Embryonic facial prominence (tissue), 1 donor: ENCODE measurements around the gene HECTD2.
"Not testable (repeated sequence)": the region's sequence is repeated elsewhere in the genome, so short reads cannot be mapped to it uniquely, and the experiment has no call there.

Experiments
- DNase-seq: peaks from one replicate; pipeline ENCODE4 v3.0.0-alpha.2; 2016; ENCODE audit errors: extremely low spot score

The HECTD2 gene, protein sequence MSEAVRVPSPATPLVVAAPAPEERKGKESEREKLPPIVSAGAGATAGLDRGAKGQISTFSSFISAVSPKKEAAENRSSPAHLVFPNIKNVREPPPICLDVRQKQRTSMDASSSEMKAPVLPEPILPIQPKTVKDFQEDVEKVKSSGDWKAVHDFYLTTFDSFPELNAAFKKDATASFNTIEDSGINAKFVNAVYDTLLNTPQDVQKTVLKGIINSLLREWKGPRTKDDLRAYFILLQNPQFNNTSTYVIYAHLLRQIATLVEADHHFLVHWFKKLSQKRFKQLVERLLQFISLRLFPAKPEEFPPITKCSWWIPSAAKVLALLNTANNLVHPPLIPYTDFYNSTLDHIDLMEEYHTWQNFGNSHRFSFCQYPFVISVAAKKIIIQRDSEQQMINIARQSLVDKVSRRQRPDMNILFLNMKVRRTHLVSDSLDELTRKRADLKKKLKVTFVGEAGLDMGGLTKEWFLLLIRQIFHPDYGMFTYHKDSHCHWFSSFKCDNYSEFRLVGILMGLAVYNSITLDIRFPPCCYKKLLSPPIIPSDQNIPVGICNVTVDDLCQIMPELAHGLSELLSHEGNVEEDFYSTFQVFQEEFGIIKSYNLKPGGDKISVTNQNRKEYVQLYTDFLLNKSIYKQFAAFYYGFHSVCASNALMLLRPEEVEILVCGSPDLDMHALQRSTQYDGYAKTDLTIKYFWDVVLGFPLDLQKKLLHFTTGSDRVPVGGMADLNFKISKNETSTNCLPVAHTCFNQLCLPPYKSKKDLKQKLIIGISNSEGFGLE

DNA sequence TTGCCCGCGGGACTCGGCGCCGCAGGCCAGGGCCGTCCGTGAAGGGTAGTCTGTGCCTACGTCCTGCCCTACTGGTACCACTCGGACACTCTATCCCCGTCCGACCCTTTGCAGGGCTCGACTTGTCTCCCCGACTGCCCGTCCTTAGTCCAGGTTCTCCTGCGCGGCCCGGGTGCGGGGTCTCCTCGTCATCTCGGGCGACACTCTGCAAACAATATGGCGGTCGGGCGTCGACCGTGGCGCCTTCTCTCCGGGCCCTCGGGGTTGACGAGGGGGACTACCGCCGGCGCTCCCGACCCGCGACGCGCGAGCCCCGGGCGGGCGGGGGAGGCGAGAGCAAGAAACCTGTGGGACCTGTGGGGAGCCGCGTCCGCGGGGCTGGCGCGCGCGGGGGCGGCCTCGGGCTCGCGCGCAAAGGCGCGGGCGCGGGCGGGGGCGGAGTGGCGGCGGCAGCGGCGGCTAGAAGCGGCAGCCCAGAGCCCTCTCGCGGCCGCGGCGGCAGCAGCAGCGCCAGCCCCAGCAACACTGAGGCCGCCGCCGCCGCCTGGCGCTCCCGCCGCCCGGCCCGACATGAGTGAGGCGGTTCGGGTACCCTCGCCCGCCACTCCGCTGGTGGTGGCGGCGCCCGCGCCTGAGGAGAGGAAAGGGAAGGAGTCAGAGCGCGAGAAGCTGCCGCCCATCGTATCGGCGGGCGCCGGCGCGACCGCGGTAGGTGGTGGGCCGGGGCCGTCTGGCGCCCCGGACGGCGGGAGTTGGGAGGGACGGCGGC is at the start of gene HECTD2:
Gene HECTD2 (plus strand): TSS at position 476 of the 769 bp plus-strand sequence. CDS start 95 bp downstream, at position 571.
- DNase-seq = peak; percentile 62

DNA sequence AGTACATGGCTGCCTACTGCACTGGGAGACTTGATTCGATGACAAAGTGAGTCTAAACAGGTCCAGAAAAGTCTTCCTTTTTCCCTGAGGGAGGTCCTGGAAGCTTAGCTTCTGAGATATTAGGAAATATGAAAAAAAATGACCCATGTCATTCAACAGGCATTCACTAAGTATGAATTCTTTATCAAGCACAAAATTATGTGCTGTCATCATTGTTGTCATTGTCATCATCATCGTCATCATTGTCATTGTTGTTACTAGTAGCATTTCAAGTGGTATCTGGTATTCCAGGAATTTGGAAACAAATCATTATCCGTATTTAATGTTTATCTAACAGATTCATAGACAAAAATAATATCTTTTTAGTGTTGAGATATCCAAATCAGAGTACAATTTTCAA is 49.7 kb upstream of the HECTD2 start:
- DNase-seq = no peak

DNA sequence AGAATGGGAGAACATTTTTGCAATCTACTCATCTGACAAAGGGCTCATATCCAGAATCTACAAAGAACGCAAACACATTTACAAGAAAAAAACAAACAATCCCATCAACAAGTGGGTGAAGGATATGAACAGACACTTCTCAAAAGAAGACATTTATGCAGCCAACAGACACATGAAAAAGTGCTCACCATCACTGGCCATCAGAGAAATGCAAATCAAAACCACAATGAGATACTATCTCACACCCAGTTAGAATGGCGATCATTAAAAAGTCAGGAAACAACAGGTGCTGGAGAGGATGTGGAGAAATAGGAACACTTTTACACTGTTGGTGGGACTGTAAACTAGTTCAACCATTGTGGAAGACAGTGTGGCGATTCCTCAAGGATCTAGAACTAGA is 44.6 kb upstream of the HECTD2 start:
- not testable (repeated sequence) for DNase-seq

DNA sequence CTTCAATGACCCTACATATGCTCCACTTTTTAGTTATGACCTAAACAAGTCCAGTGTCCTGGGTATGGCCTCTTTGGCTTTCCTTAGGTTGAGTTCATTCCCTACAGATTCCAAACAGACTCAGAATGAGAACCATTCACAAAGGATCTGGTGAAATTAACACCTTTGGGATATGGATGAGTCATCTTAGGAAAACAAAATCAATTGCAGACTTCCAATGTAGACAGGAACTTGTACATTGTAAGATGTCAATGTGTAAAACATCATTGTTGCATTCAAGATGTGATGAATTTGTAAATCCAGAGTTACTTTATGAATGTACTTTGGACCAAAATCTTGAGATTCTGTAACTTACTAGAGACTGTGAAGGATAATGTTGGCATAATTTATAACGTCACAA is 43.4 kb upstream of the HECTD2 start:
- no peak for DNase-seq

DNA sequence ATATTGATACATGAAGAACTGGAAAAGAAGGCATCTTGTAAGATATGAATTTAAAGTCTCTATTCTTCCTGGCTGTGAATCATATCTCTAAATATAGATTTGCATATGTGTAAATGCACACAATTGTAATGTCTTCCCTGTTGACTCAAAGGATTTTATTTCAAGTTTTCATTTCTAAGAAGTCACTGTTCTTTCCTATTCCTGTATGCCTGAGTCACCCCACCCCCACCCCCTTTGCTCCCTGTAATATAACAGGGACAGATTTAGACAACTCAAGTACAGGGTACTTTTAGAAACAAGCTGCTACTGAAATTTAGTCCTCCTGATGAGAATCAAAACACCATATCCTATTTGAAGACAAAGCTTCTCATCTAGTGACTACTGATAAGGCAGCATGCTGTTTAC is 43.0 kb upstream of the HECTD2 start:
- no peak for DNase-seq

DNA sequence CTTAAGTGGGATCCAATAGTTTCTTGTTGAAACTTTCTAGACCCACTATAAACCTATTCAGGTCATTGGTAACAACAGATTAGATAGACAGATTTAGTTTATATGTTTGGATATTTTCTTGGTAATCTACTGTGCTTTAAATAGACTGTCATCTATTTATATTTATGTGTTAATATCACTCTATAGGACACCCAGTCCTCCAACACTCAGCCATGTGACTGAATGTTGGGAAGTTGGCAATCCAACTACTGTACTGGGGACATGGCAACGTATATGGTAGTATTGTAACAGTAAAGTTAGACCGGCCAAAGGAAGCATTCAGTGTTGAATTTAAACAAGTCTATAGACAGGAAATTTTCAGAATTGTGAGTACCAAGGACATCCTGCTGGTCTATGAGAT is 42.6 kb upstream of the HECTD2 start:
- DNase-seq = no peak

DNA sequence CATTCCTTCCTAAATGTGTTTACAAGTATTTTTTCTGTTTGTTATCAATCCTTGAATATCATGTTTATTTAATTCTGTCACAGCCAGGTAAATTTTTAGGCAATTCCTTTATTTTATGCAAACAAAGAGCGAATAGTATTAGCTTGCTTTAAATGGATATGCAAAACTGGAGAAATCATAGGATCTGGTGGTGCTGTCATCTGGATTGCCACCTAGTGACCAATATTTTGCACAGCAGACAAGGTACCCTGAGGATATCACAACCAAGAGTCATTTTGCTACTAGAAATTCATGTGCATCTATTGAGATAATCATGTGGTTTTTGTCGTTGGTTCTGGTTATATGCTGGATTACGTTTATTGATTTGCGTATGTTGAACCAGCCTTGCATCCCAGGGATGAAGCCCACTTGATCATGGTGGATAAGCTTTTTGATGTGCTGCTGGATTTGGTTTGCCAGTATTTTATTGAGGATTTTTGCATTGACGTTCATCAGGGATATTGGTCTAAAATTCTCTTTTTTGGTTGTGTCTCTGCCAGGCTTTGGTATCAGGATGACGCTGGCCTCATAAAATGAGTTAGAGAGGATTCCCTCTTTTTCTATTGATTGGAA is 40.1 kb upstream of the HECTD2 start:
- not testable (repeated sequence) for DNase-seq

DNA sequence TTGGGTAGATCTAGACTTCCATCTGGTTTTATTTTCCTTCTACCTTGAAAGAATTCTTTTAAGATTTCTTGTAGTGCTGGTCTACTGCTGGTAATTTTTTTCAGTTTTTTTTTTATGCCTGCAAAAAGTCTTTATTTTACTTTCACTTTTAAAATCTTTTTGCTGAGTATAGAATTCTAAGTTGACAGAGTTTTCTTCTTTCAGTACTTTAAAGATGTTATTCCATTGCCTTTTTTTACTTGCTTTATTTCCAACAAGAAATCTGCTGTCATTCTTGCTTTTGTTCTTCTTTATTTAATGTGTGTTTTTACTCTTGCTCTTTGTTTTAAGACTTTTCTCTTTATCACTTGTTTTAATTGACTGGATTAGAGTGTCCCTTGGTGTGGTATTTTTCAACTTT is 36.1 kb upstream of the HECTD2 start:
- no peak for DNase-seq

DNA sequence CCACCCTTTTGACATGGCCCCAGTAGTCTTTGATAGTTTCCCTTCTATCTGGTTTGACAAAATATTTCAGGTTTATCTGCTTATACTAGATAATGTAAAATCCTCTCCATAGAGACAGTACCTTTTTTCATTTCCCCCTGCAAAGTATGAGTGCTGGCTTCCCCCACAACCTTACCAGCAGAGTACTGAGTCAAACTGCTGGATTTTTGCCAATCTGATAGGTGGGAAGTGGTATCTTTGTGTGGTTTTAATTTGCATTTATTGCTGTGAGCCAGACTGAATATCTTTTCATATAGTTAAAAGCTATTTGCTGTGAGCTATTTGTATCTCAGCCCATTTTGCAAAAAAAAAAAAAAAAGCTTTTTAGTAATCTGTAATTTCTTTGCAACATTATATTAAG is 32.1 kb upstream of the HECTD2 start:
- no peak for DNase-seq

DNA sequence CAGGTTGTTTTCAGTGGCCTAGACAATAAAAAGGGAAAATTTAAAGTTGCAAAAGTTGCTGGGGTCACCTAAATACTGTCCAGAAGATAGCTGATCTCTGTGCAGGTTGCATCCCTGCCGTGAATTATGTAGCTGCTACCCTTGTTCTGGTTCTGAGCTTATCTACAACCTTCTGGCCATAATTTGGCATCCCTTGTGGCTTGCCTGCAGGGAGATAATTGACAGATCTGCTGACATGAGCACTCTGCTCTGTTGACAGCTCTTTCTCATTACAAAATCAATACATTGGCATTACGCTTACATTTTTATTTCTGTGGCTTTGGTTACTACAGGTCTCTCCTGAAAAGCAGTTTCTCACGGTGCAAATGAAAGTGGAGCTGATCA is 29.3 kb upstream of the HECTD2 start:
- no peak for DNase-seq

DNA sequence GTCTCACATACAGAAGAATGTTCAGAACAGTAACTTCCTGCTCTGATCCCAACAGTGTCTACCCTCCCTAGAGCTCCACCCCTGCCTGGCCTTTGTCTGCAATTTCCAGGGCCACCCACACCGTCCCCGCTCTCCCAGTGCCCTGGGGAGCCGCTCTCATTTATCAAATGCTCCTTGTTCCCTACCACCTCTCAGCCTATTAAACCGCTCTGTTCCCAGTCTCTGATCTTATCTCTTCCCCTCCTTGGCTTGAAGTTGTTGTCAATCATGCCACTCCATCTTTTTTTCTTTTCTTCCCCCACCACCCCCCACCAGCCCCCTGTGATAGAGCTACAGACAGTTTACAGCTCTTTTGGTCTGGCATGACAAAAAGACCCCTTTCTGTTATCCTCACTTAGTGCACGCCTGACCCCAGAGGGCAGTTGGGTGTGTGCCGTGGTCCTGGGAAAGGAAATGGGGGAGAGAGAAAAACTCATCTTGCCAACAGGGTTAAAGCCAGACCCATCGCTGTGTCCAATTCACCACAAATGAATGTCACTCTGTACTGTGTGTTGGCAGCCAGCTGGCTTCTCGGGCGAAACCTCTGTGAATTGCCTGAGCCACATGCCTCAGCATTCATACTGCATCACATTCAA is 28.8 kb upstream of the HECTD2 start:
- no peak for DNase-seq

DNA sequence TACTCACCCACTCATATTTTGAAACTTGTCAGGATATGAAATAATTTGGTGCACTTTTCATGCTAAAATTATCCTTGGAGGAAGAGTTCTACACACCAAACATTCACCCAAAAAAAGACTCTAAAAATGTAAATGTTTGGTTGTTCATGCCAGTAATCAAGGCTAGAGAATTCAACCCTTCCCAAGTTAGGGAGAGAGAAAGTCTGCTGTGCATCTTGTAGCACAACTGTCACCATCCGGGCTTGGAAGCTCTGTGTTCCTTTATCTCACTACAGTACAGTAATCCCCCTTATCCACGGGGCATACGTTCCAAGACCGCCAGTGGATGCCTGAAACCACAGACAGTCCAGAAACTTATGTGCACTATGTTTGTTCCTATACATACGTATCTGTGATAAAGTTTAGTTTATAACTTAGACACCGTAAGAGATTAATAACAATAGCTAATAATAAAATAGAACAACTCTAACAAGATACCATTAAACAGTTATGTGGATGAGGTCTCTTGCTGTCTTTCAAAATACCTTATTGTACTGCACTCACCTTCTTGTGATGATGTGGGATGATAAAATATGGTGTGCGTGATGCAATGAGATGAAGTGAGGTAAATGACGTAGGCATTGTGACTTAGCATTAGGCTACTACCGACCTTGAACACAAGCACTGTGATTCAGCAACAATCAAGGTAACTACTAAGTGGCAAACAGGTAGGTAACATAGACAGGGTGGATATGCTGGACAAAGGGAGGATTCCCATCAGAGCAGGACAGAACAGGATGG is 24.6 kb upstream of the HECTD2 start:
- no peak for DNase-seq

DNA sequence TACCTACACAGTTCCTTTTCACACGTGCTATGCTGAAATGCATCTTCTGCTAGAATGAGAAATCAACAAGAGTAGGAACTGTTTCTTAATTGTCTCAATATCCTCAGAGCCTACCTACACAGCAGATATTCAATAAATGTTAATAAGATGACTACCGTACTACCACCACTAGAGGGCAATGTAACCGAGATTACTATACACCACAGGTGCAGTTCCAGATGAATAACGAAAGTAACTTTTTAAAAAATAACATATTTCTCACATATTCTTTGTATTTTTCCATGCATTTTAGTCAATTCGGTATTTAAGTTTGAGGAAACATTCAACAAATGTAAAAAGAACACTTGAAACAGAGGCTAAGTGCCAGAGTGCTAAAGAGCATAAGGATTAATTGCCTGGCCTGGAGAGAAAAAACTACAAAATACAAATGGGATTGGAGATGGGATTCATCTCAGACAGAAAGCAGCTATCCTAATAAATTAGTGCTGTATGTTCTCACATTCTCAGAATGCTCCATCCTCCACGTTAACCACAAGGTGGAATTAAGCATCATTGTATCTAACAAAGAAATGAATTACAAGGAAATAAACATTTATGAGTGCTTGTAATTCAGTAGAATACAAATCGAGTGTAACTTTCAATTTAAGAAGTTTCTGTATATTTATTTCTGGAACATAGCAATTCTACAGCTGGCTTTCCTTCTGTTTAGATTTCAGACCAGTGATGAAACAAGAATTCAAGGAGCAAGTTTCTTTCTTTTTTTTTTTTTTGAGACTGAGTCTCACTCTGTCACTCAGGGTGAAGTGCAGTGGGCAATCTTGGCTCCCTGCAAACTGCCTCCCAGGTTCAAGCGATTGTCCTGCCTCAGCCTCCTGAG is 20.3 kb upstream of the HECTD2 start:
- peak; percentile 48 for DNase-seq

DNA sequence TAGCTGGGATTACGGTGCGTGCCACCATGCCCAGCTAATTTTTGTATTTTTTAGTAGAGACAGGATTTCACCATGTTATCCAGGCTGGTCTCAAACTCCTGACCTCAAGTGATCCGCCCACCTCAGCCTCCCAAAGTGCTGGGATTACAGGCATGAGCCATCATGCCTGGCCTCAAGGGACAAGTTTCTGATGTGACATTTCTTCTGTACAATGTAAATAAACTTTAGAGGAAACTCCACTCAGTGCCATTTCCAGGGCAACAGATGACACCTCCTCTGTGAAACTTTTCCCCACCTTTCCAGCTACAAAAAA is 19.7 kb upstream of the HECTD2 start:
- DNase-seq = not testable (repeated sequence)

DNA sequence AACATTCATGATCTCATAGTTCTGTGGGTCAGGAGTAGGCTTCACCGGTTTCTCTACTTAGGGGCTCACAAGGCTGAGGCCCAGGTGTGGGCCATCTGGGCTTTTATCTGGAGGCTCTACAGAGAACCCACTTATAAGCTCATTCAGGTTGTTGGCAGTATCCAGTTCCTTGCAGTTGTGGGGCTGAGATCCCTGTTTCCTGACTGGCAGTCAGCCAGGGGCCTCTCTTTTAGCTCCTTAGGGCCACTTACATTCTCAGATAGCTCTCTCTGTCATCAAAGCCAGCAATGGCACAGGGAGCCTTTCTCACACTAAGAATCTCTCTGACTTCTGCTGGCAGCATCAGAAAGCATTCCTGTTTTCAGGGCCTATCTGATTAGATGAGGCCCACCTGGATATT is 18.2 kb upstream of the HECTD2 start:
- DNase-seq = no peak

DNA sequence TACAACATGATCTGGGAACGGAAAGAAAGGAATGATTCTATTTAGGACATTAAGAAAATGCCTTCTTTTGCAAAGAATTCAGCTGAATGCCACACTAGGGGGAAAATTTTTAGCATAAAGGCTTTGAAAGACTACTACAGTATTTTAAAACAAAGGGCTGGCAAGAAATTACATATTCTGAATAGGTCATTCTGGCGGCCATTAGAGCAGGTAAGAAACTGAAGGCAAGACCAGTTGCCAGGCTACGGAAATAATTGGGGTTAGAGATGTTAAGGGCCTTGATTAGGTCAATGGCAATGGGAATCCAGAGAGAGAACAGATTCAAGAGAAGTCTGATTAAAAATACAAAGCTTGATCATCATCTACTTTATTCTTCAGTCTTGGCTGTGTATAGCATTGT is 3.8 kb upstream of the HECTD2 start:
- no peak for DNase-seq

DNA sequence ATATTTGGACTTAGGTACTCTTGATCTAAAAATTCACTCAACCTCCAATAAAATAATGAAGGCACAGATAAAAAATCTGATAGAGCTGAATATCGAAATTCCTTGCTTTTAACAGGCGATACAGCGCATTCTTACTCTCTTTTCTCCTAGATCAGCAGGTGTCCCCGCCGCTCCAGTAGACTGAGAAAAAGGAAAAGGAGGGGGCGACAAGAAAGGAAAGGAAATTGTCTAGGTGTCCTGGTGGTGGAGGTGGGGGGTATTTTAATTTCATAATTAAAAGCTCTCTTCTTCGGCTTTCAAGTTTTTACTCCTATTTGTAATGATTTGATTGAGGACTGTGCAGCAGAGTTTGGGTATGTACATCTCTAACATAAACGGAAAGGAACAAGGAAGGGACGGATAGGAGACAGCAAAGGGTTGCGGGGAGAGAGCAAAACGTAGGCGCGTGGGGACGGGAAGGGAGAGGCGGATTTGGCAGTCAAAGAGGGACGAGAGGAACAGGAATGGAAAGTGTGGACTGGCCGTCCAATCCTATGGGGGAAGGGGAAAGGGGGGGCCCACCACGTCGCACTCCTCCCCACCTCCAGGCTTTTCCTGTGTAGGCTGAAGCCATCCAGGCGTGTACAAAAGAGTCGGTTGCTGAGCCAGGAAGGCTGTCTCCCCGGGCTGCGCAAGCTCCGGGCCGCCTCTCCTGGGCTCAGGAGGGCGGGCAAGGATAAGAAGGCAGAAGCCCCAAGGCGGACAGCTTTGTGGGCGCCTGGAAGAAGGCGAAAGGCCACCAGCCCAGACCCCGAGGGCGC is 875 bp upstream of the HECTD2 start:
- DNase-seq = peak; percentile 83

DNA sequence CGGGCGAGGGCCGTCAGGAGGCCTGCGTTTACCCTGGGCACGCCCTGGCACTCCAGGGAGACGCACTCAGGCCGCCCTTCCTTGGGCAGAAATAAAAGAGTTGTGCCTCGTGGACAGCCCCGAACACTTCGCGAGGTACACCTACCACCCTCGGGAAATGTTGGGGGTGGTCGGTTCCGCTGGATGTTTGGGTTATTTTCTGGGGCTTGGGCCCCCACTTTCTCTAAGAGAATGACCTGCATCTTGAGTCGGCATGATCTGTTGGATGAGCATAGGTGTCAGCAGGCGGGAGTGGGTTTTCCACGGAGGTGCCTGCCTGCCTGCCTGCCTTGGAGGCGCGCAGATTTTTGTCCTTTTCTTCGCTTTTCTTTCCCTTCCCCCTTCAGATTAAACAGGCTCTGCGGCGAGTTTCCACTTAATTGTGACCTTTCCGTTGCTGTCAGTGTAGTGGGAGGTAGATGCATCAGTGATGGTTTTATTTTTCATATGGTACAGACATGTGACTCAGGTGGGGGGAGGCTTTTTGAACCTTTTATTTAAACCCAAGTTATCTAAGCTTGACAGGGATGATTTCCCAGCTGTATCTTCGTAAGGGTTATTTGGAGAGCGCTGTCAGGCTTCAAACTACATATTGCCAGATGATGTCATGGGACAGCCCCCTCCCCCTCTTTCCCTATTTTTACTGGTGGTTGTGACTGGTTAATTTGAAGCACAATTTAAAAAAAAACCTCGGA is 661 bp downstream of the HECTD2 start:
- DNase-seq = no peak
